Measurements from ENCODE around the gene PHF23.

GRCh38 chr17:7279448-7279847, 40.2 kb upstream of the PHF23 start:
- TF ChIP-seq GATA3 (IDR thresholded peaks at IDR 0.05; ENCODE audit: low read depth, low read length): no peak
- no peak for TF ChIP-seq GATA2 (IDR thresholded peaks at IDR 0.05; ENCODE audit: low read depth, low read length)
